Measurements from ENCODE around the gene GFOD2.
"Not testable (repeated sequence)": the region's sequence is repeated elsewhere in the genome, so short reads cannot be mapped to it uniquely, and the experiment has no call there.

GFOD2 gene

GRCh38 chr16:67719048-67719777 lies at the start of gene GFOD2:
Gene GFOD2 (minus strand): TSS chr16:67719316. CDS start chr16:67685715, 33,601 bp downstream.
- peak; percentile 96 for DNase-seq

- DNase-seq, result no peak
Observed at GRCh38 chr16:67767953-67768352, 48.8 kb upstream of the GFOD2 start.

GRCh38 chr16:67766291-67766690 lies 47.2 kb upstream of the GFOD2 start:
- DNase-seq, result no peak

DNA sequence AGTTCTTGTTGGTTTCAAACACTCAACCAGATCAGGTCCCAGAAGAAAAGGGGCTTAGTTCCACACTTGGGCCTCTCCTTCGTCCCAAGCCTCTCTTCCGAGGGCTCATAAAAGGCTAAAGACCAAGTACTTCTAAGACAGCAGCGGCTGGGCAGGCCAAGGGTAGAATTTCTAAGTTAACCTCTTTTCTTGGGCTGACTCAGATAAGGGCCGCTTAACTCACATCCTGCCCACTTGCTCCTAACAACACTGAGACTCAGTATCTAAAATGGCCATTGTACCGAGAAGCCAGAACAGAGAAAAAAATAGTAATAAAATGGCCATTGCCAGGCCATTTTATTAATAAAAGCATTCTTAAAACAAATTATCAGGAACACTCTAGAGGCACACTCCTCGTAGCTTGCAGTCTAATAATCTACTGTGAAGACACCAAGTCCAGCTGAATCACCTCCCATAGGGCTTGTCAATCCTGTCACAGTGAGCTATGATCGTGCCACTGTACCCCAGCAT lies 45.1 kb upstream of the GFOD2 start:
- DNase-seq, result no peak

DNA sequence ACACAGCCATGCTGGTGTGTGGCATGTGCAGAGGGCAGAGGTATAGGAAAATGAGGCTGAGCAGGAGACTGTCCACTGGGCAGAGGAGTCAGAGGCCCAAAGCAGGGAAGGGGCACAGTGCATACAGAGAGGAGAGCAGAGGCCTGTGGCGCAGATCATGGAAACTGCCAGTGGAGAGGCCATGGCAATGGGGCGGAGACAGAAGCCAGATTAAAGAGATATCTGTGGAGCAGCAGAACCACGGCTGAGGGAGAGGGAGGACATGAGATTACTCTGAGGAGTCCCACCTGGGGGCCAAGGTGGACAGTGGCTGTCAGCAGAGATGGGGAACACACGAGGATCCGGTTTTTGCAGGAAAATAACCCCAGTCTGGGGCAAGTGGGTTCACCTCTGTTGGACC lies 44.0 kb upstream of the GFOD2 start:
- DNase-seq, result no peak

GRCh38 chr16:67762385-67762784 lies 43.3 kb upstream of the GFOD2 start:
- DNase-seq, result no peak

DNA sequence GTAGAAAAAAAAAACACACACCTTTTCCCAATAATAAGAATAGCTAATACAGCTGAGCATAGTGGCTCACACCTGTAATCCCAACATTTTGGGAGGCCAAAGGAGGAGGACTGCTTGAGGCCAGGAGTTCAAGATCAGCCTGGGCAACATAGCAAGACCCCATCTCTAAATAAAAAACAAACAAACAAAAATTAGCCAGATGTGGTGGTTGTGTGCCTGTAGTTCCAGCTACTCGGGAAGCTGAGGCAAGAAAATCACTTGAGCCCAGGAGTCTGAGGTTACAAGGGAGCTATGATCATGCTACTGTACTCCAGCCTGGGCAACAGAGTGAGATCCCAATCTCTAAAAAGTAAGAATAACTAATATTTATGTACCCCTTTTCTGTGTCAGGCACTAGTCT lies 42.8 kb upstream of the GFOD2 start:
- DNase-seq, result no peak

- no peak for DNase-seq
Observed at GRCh38 chr16:67760956-67761230, 41.8 kb upstream of the GFOD2 start.

GRCh38 chr16:67760206-67760955 lies 41.3 kb upstream of the GFOD2 start:
- DNase-seq, result no peak

DNA sequence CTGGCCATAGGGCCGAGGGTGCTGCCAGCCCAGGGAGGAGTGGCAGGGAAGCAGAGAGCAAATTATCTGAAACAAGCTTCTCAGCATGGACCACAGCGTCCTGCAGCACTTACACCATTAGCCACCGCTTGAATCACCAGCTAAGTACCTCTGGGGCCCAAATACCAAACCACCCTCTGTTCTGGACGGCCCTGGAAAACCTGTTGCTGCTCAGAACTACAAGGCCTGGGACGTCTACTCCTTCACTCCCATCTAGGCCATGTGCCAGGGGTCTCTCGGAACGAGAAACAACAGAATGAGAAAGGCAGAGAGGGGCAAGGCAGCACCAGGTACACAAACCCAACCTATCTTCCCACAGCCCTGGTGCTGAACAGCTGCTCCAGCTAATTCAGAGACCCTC lies 39.9 kb upstream of the GFOD2 start:
- DNase-seq, result no peak

- DNase-seq, result no peak
Observed at GRCh38 chr16:67758006-67758405, 38.9 kb upstream of the GFOD2 start.

DNA sequence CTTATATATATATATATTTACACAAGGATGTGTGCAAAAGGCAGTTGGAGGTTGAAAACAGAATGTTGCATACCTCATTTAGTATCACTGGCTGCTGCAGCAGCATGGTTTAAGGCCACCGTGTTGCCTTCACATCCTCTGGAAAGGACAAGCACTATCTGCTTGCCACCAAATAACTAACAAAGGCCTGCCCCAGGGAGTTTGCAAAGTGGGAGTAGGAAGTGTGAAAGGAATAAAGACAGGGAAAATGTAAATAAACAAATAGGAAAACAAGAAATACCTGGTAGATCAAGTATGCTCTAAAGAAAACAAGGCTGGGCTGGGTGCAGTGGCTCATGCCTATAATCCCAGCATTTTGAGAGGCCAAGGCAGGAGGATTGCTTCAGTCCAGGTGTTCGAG lies 33.5 kb upstream of the GFOD2 start:
- no peak for DNase-seq

DNA sequence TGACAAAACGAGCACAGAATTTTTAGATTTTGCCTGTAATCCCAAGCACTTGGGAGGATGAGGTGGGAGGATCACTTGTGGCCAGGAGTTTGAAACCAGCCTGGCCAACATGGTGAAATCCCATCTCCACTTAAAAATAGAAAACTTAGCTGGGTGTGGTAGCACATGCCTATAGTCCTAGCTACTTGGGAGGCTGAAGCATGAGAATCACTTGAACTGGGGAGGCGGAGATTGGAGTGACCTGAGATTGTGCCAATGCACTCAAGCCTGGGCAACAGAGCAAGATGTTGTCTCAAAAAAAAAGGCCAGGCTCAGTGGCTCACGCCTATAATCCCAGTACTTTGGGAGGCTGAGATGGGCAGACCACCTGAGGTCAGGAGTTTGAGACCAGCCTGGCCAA lies 32.2 kb upstream of the GFOD2 start:
- not testable (repeated sequence) for DNase-seq

GRCh38 chr16:67750466-67750865 lies 31.4 kb upstream of the GFOD2 start:
- no peak for DNase-seq

GRCh38 chr16:67749436-67750078 lies 30.4 kb upstream of the GFOD2 start:
- DNase-seq, result no peak

GRCh38 chr16:67748834-67749233 lies 29.7 kb upstream of the GFOD2 start:
- no peak for DNase-seq

GRCh38 chr16:67746846-67747245 lies 27.7 kb upstream of the GFOD2 start:
- DNase-seq, result no peak

DNA sequence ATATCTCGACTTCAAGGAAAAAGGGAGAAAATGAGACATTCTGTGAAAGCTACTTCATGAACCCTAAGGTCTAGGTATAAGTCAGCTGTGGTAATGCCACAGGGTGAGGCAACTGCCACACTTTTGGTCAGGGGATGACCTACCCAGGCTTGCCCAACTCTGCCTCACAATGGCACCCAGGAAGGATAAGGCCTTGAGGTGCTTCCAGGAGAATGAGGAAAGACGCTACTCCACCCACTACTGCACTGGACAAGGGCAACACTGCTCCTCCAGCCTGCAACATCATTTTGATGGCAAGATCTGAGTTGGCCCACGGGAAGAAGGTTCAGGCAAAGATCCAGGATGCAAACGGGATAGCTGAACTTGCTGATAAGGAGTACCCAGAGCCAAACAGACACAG lies 22.0 kb upstream of the GFOD2 start:
- no peak for DNase-seq

GRCh38 chr16:67740391-67740790 lies 21.3 kb upstream of the GFOD2 start:
- DNase-seq, result no peak

DNA sequence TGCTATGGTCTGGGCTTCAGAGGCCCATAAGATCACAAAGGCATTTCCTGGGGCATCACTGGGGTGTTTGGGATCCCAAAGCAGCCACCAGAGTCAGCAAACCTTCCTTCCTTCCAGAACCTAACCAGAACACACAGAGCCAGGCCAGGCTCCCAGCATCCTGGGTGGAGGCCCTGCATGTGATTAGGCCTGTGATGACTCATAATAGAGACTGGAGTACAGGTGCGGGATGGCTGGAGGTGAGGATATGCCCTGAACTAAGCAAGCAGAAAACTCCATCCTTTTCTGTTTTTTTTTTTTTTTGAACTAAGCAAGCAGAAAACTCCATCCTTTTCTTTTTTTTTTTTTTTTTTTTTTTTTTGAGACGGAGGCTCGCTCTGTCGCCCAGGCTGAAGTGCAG lies 17.7 kb upstream of the GFOD2 start:
- DNase-seq, result no peak

DNA sequence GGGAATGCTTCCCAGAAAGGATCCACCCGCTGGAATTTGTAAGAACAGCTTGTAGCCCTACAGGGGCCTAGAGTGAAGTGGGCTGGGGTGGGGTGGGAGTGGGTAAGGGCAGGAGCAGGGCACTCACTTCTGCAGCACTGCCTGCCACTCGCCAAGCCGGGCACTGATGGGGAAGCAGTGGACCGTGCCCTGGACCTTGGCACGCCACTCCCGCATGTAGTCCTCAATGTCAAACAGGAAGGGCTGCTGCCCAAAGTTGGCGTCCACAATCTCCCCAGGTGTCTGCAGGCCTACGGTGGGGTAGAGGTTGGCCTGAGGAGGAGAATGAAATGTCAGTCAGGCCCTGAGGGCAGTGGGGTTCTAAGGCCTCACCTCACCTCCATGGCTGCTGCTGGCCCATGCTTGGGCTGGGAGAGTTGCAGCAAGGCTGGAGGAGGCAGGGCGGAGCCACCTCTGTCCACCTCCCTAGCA lies 15.7 kb upstream of the GFOD2 start:
- no peak for DNase-seq

GRCh38 chr16:67733734-67734470 lies 14.8 kb upstream of the GFOD2 start:
- no peak for DNase-seq

- DNase-seq, result no peak
Observed at GRCh38 chr16:67731753-67732095, 12.6 kb upstream of the GFOD2 start.
